Adrenal gland (tissue), 5 donors: ENCODE data around the gene LPAR2.

Source experiments
- POLR2A ChIP-seq, 2 donors: fragments of 450-650 bp; IDR thresholded peaks; one replicate each; pipeline ENCODE4 v1.6.1; 2017; ENCODE audit warnings: antibody characterized with exemption in 2 of 2, mild to moderate bottlenecking in 2 of 2, moderate library complexity in 1 of 2
- TF ChIP-seq, protein P1 (sequence below), 6 experiments: fragments of 450-650 bp in 4 of 6; fragments of 200-600 bp in 2 of 6; sonication (generic) in 1 of 6; IDR thresholded peaks; 1 replicate in 5 of 6; 2 replicates in 1 of 6; pipeline versions ENCODE4 v1.5.1 to v1.8.0; 2016 to 2021; ENCODE audit warnings: antibody characterized with exemption in 6 of 6, mild to moderate bottlenecking in 2 of 6, moderate library complexity in 1 of 6
- donor health status: DM: no; HTN: no; CAD: no.

DNA sequence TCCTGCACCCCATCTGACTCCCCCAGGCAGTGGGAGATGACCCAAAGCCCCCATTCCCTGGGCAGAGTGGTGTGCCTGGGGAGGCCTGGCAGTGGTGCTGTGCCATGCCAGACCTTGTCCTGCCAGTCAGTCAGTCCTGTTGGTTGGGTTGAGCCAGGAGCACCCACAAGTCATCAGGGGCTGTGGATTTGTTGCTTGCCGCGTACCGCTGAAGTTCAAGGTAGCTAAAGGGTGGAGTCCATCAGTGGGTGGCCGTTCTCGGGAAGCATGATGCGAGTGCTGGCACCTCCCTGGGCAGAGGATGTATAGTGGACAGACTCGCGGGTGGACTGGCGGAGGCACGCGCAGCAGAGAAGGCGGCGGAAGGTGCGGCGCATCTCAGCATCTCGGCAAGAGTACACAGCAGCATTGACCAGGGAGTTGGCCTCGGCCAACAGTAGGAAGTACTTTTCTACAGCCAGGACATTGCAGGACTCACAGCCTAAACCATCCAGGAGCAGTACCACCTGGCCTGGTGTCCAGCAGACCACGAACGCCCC is 3.9 kb downstream of the LPAR2 start:
- TF ChIP-seq, protein P1, sequence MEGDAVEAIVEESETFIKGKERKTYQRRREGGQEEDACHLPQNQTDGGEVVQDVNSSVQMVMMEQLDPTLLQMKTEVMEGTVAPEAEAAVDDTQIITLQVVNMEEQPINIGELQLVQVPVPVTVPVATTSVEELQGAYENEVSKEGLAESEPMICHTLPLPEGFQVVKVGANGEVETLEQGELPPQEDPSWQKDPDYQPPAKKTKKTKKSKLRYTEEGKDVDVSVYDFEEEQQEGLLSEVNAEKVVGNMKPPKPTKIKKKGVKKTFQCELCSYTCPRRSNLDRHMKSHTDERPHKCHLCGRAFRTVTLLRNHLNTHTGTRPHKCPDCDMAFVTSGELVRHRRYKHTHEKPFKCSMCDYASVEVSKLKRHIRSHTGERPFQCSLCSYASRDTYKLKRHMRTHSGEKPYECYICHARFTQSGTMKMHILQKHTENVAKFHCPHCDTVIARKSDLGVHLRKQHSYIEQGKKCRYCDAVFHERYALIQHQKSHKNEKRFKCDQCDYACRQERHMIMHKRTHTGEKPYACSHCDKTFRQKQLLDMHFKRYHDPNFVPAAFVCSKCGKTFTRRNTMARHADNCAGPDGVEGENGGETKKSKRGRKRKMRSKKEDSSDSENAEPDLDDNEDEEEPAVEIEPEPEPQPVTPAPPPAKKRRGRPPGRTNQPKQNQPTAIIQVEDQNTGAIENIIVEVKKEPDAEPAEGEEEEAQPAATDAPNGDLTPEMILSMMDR (IDR thresholded peaks at IDR 0.05) = no peak
- TF ChIP-seq POLR2A (IDR thresholded peaks at IDR 0.05) = no peak
